GM18498 (cell line): Measurements from ENCODE around the gene WWC1.
"Not testable (repeated sequence)": the region's sequence is repeated elsewhere in the genome, so short reads cannot be mapped to it uniquely, and the experiment has no call there.

Experiments used
- ATAC-seq: cut with Tn5 transposase; IDR thresholded peaks from one replicate; pipeline ENCODE4 v1.9.1; 2021; ENCODE audit warnings: mild to moderate bottlenecking, moderate library complexity; ENCODE audit not compliant: unreplicated experiment

WWC1 gene

GRCh38 chr5:168285696-168286095 lies 5.7 kb upstream of the WWC1 start:
- ATAC-seq: no peak

GRCh38 chr5:168286386-168286785 lies 5.1 kb upstream of the WWC1 start:
- ATAC-seq: no peak

- not testable (repeated sequence) for ATAC-seq
Measured at GRCh38 chr5:168286863-168287262, 4.6 kb upstream of the WWC1 start.

- no peak for ATAC-seq
Measured at GRCh38 chr5:168287362-168287761, 4.1 kb upstream of the WWC1 start.

- no peak for ATAC-seq
Measured at GRCh38 chr5:168288349-168289245, 2.8 kb upstream of the WWC1 start.

GRCh38 chr5:168290902-168291341 lies 523 bp upstream of the WWC1 start:
- no peak for ATAC-seq

- ATAC-seq: no peak
Measured at GRCh38 chr5:168291964-168292785, 730 bp downstream of the WWC1 start.

- no peak for ATAC-seq
Measured at GRCh38 chr5:168292786-168293696, 1.6 kb downstream of the WWC1 start.

GRCh38 chr5:168295574-168296201 lies 4.2 kb downstream of the WWC1 start:
- ATAC-seq: no peak

GRCh38 chr5:168296682-168297081 lies 5.2 kb downstream of the WWC1 start:
- ATAC-seq: no peak

GRCh38 chr5:168298949-168299348 lies 7.5 kb downstream of the WWC1 start:
- ATAC-seq: no peak

GRCh38 chr5:168299372-168299771 lies 7.9 kb downstream of the WWC1 start:
- no peak for ATAC-seq

- ATAC-seq: no peak
Measured at GRCh38 chr5:168300326-168301182, 9.1 kb downstream of the WWC1 start.

- ATAC-seq: no peak
Measured at GRCh38 chr5:168301593-168302390, 10.3 kb downstream of the WWC1 start.

- no peak for ATAC-seq
Measured at GRCh38 chr5:168302785-168303184, 11.3 kb downstream of the WWC1 start.

GRCh38 chr5:168303393-168304025 lies 12.1 kb downstream of the WWC1 start:
- ATAC-seq: no peak

- no peak for ATAC-seq
Measured at GRCh38 chr5:168304349-168304748, 12.9 kb downstream of the WWC1 start.

- no peak for ATAC-seq
Measured at GRCh38 chr5:168305281-168305680, 13.8 kb downstream of the WWC1 start.
